Activated naive CD8-positive, alpha-beta T cell treated with anti-CD3 and anti-CD28 coated beads, Interleukin-2, amount 50 U/mL, for 24 hours (primary cell): ENCODE results near the gene PUDP.
"Not testable (repeated sequence)": the region's sequence is repeated elsewhere in the genome, so short reads cannot be mapped to it uniquely, and the experiment has no call there.

Experiments
- ATAC-seq: fragments of 150-1000 bp; cut with Tn5 transposase; one replicate; pipeline ENCODE4 v1.10.0; 2021
- DNase-seq: peaks from one replicate; pipeline ENCODE4 v3.0.0; 2021
- H3K27ac Mint-ChIP-seq: one replicate; pipeline ENCODE4 v1.8.0; 2021; ENCODE audit warnings: mild to moderate bottlenecking, mixed read lengths
- H3K27me3 Mint-ChIP-seq: one replicate; pipeline ENCODE4 v1.8.0; 2021; ENCODE audit warnings: mixed read lengths
- H3K36me3 Mint-ChIP-seq: one replicate; pipeline ENCODE4 v1.8.0; 2021; ENCODE audit warnings: low read depth, mixed read lengths
- H3K4me1 Mint-ChIP-seq: one replicate; pipeline ENCODE4 v1.8.0; 2021; ENCODE audit warnings: mixed read lengths
- H3K4me3 Mint-ChIP-seq: one replicate; pipeline ENCODE4 v1.8.0; 2021; ENCODE audit warnings: mild to moderate bottlenecking, moderate library complexity, mixed read lengths
- H3K9me3 Mint-ChIP-seq: one replicate; pipeline ENCODE4 v1.8.0; 2021; ENCODE audit warnings: mixed read lengths

Gene PUDP

GRCh38 chrX:7060444-7060843 is 87.5 kb downstream of the PUDP start:
- Mint-ChIP-seq H3K27ac (no peak overlapping the region), H3K27me3 (no peaks in the 10 kb centered on the region), H3K4me3 (no peak overlapping the region), H3K9me3 (no peaks in the 10 kb centered on the region), H3K36me3 (peaks cover 18% of the 10 kb centered on the region), H3K4me1 (peaks cover 33% of the 10 kb centered on the region)
- DNase-seq (no peak), ATAC-seq (no peak)

GRCh38 chrX:7059859-7060258 is 88.1 kb downstream of the PUDP start:
- Mint-ChIP-seq H3K9me3 (no peaks in the 10 kb centered on the region), H3K36me3 (peaks cover 18% of the 10 kb centered on the region), H3K4me1 (peaks cover 34% of the 10 kb centered on the region), H3K27ac (no peak overlapping the region), H3K27me3 (no peaks in the 10 kb centered on the region), H3K4me3 (no peak overlapping the region)
- no peak for DNase-seq
- no peak for ATAC-seq

GRCh38 chrX:7059214-7059838 is 88.6 kb downstream of the PUDP start:
- no peak overlapping the region for H3K27ac Mint-ChIP-seq
- ATAC-seq: peak; percentile 80
- H3K4me3 Mint-ChIP-seq: no peak overlapping the region
- peaks cover 34% of the 10 kb centered on the region for H3K4me1 Mint-ChIP-seq
- no peaks in the 10 kb centered on the region for H3K27me3 Mint-ChIP-seq
- H3K9me3 Mint-ChIP-seq: no peaks in the 10 kb centered on the region
- H3K36me3 Mint-ChIP-seq: peaks cover 18% of the 10 kb centered on the region
- DNase-seq: no peak

GRCh38 chrX:7055386-7056137 is 92.4 kb downstream of the PUDP start:
- Mint-ChIP-seq H3K27me3 (no peaks in the 10 kb centered on the region), H3K36me3 (peaks cover 21% of the 10 kb centered on the region), H3K9me3 (no peaks in the 10 kb centered on the region), H3K27ac (no peak overlapping the region), H3K4me3 (no peak overlapping the region), H3K4me1 (peaks cover 27% of the 10 kb centered on the region)
- DNase-seq: no peak
- no peak for ATAC-seq

DNA sequence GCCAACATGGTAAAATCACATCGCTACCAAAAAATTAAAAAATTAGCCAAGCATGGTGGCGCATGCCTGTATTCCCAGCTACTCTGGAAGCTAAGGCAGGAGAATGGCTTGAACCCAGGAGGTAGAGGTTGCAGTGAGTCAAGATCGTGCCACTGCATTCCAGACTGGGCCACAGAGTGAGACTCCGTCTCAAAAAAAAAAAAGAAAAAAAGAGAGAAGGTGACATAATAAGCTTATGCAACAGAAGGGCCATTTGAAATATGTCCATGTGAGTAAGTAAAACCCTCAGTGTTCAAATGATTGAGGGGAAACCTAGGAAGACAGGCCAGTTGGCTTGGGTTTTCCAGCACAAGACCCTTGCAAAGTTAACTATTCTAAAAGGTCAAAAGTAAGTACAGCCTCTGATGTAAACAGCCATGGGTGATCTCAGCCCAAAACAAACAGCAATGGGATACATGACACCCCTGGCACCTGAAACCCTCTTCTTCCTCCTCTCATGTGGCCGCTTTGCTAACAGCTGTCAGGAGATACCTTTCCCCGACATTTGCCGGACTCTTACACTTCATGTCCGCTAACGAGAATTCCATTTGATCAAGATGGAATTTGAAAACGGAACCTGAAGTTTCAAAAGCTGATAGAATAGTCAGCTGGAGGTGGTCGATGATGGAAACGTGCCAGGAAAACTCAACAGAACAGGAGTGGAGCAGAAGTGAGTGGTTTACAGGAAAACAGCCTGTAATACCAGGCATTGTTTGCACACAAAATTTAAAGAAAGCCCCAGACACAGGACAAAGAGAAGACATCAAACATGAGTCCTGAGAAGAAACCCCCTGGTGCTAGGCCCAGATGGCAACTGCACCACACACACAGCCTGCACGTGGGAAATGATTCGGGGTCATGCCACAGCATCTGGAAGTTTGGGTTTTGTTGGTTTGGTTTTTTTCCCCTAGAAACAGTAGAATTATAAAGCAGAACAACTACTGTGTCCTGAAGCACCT is 93.4 kb downstream of the PUDP start:
- DNase-seq (no peak), ATAC-seq (no peak)
- H3K27ac Mint-ChIP-seq: no peak overlapping the region
- H3K27me3 Mint-ChIP-seq: no peaks in the 10 kb centered on the region
- peaks cover 22% of the 10 kb centered on the region for H3K4me1 Mint-ChIP-seq
- peaks cover 23% of the 10 kb centered on the region for H3K36me3 Mint-ChIP-seq
- no peaks in the 10 kb centered on the region for H3K9me3 Mint-ChIP-seq
- no peak overlapping the region for H3K4me3 Mint-ChIP-seq

- Mint-ChIP-seq H3K27ac (no peak overlapping the region), H3K4me3 (no peak overlapping the region), H3K4me1 (peaks cover 12% of the 10 kb centered on the region), H3K36me3 (peaks cover 22% of the 10 kb centered on the region), H3K27me3 (no peaks in the 10 kb centered on the region), H3K9me3 (no peaks in the 10 kb centered on the region)
- no peak for ATAC-seq
- DNase-seq: no peak
Measured at GRCh38 chrX:7052541-7052940, 95.4 kb downstream of the PUDP start.

GRCh38 chrX:7050271-7050670 is 97.7 kb downstream of the PUDP start:
- peaks cover 16% of the 10 kb centered on the region for H3K36me3 Mint-ChIP-seq
- H3K9me3 Mint-ChIP-seq: no peaks in the 10 kb centered on the region
- H3K27ac Mint-ChIP-seq: no peak overlapping the region
- no peak for DNase-seq
- no peaks in the 10 kb centered on the region for H3K27me3 Mint-ChIP-seq
- no peak overlapping the region for H3K4me3 Mint-ChIP-seq
- no peak for ATAC-seq
- H3K4me1 Mint-ChIP-seq: no peaks in the 10 kb centered on the region

- no peak overlapping the region for H3K4me3 Mint-ChIP-seq
- DNase-seq: no peak
- peaks cover 20% of the 10 kb centered on the region for H3K36me3 Mint-ChIP-seq
- H3K27me3 Mint-ChIP-seq: no peaks in the 10 kb centered on the region
- H3K4me1 Mint-ChIP-seq: peaks cover 3% of the 10 kb centered on the region
- H3K27ac Mint-ChIP-seq: no peak overlapping the region
- H3K9me3 Mint-ChIP-seq: no peaks in the 10 kb centered on the region
- no peak for ATAC-seq
Measured at GRCh38 chrX:7047951-7048350, 100.0 kb downstream of the PUDP start.

DNA sequence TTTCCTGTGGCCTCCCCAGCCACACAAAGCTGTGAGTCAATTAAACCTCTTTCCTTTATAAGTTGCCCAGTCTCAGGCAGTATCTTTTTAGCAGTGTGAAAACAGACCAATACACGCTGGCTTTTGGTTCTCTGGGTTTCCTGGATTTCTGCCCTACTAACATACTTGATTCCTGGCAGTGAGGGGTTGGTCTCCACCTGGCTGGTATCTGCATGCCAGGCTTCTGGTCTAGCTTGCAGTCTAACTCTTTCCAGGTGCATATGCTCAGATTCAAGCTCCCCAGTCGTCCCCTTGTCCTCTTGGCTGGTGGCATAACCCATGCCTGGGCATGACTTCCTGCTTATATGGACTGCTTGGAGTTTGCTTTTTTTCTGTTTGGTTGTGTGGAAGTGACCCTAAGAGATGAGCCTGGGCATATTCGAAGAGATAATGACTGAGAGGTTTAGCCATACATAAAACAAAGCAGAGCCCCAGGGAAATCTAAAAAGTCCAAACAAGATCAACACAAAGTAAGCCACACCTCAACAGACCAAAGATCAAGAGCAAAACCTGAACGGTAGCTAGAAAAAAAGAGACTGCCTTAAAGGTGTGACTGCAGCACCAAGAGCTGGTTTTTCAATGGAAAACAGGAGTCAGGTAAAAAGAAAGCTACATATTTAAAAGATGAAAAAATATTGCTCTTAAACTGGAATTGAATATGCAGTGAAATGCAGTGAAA is 102.6 kb downstream of the PUDP start:
- Mint-ChIP-seq H3K4me3 (no peak overlapping the region), H3K36me3 (peaks cover 21% of the 10 kb centered on the region), H3K27me3 (no peaks in the 10 kb centered on the region), H3K27ac (no peak overlapping the region), H3K9me3 (no peaks in the 10 kb centered on the region), H3K4me1 (peaks cover 3% of the 10 kb centered on the region)
- DNase-seq (no peak), ATAC-seq (no peak)

DNA sequence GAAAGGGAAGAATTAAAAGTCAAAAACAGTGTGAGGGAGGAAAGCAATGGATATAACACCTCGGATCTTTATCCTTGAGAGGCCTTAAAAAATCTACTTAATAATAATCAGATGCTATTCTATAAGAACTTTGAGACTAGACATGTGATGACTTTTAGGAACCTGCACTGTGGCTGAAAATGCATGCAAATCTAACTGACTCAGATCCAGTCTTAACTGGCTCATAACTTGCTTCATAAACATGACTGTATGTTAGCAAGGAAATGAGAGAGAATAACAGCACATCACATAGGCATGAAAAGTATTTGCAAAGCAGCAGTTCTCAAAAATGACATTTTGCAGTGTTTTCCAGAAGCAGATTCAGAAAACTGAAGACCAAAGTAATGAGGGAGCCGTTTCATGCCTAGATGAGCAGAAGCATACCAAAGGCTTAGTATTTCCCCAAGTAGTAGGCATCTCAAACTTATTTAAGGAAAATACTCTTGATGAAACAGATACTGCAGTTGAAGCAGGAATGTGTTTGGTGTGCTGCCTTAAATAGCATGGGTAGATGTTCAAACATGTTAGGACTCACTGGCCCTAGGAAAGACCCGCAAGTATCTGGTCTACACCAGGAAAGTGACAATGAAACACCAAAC is 104.0 kb downstream of the PUDP start:
- not testable (repeated sequence) for DNase-seq, H3K27ac Mint-ChIP-seq, H3K9me3 Mint-ChIP-seq, ATAC-seq, H3K4me3 Mint-ChIP-seq, H3K4me1 Mint-ChIP-seq, H3K27me3 Mint-ChIP-seq
- peaks cover 17% of the 10 kb centered on the region for H3K36me3 Mint-ChIP-seq

GRCh38 chrX:7028246-7028645 is 119.7 kb downstream of the PUDP start:
- H3K27ac Mint-ChIP-seq: no peak overlapping the region
- no peak overlapping the region for H3K4me3 Mint-ChIP-seq

GRCh38 chrX:7027071-7027470 is 120.9 kb downstream of the PUDP start:
- H3K27me3 Mint-ChIP-seq: no peaks in the 10 kb centered on the region
- H3K27ac Mint-ChIP-seq: no peak overlapping the region
- no peaks in the 10 kb centered on the region for H3K9me3 Mint-ChIP-seq
- no peaks in the 10 kb centered on the region for H3K36me3 Mint-ChIP-seq
- DNase-seq (no peak), ATAC-seq (no peak)
- no peaks in the 10 kb centered on the region for H3K4me1 Mint-ChIP-seq
- H3K4me3 Mint-ChIP-seq: no peak overlapping the region

More at GRCh38 chrX:7028246-7028645, 119.7 kb downstream of the PUDP start:
- Mint-ChIP-seq H3K36me3 (no peaks in the 10 kb centered on the region), H3K4me1 (no peaks in the 10 kb centered on the region), H3K9me3 (no peaks in the 10 kb centered on the region), H3K27me3 (no peaks in the 10 kb centered on the region)
- ATAC-seq (no peak), DNase-seq (no peak)

DNA sequence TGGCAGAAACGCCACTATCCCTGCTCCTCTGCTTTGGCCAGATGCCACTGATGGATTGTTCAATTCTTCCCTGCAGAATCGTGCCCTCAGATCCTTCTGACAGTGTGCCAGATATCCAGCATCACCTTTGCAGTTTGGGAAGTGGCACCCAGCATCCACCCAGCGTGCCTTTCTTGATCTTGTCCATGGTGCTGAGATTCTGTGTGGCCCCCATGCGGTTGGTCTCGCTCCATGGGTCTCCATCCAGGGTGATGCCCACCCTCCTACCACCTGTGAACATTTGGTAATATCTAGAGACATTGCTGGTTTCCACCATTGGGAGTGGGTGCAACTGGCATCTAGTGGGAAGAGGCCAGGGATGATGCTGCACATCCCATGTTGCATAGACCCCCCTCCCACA is 121.6 kb downstream of the PUDP start:
- not testable (repeated sequence) for DNase-seq, ATAC-seq, H3K4me3 Mint-ChIP-seq, H3K36me3 Mint-ChIP-seq, H3K4me1 Mint-ChIP-seq, H3K27me3 Mint-ChIP-seq, H3K9me3 Mint-ChIP-seq, H3K27ac Mint-ChIP-seq

GRCh38 chrX:7025471-7025870 is 122.5 kb downstream of the PUDP start:
- no peaks in the 10 kb centered on the region for H3K4me1 Mint-ChIP-seq
- no peak for DNase-seq
- H3K9me3 Mint-ChIP-seq: no peaks in the 10 kb centered on the region
- H3K4me3 Mint-ChIP-seq: no peak overlapping the region
- H3K36me3 Mint-ChIP-seq: no peaks in the 10 kb centered on the region
- ATAC-seq: no peak
- no peaks in the 10 kb centered on the region for H3K27me3 Mint-ChIP-seq
- no peak overlapping the region for H3K27ac Mint-ChIP-seq
